Right lobe of liver (tissue), 6 donors: ENCODE measurements around the gene CATSPERD. TPM values are rescaled to one million over a fixed set of nuclear protein-coding genes. Genes with fewer than 3 reads are reported as not detected.

Experiments used
- ATAC-seq, 4 donors: fragments of 200-7000 bp; cut with Tn5 transposase; one replicate each; pipeline ENCODE4 v1.9.1; 2020; ENCODE audit warnings: mild to moderate bottlenecking in 4 of 4, moderate library complexity in 4 of 4
- DNase-seq, 3 donors: peaks; one replicate each; pipeline ENCODE4 v3.0.0-alpha.2; 2020
- H3K27ac ChIP-seq, 3 donors: fragments of 200-600 bp; one replicate each; pipeline ENCODE4 v1.8.0; 2022
- H3K27me3 ChIP-seq, 2 donors: fragments of 200-600 bp; one replicate each; pipeline ENCODE4 v1.8.0; 2022
- H3K36me3 ChIP-seq, 4 donors: fragments of 200-600 bp; sonication (generic) in 1 of 4; one replicate each; pipeline versions ENCODE4 v1.5.1 to v1.8.0; 2017 to 2022; ENCODE audit warnings: control low read depth in 1 of 4
- H3K4me1 ChIP-seq, 4 donors: fragments of 200-600 bp; sonication (generic) in 1 of 4; one replicate each; pipeline versions ENCODE4 v1.5.1 to v1.8.0; 2017 to 2022; ENCODE audit warnings: control low read depth in 1 of 4
- H3K4me3 ChIP-seq, 3 donors: fragments of 200-600 bp; one replicate each; pipeline ENCODE4 v1.8.0; 2022
- H3K9me3 ChIP-seq, 4 donors: fragments of 200-600 bp; sonication (generic) in 1 of 4; one replicate each; pipeline versions ENCODE4 v1.5.1 to v1.8.0; 2017 to 2022; ENCODE audit warnings: control low read depth in 1 of 4
- POLR2A ChIP-seq: fragments of 450-650 bp; IDR thresholded peaks from one replicate; pipeline ENCODE4 v1.6.1; 2017; ENCODE audit warnings: antibody characterized with exemption, mild to moderate bottlenecking
- WGBS: methylation state at CpG from one replicate; pipeline ENCODE4 v1.1.6; 2018; ENCODE audit warnings: low coverage, low lambda C conversion rate; ENCODE audit not compliant: insufficient coverage; ENCODE audit errors: missing lambda C conversion rate; 5-methylcytosine and 5-hydroxymethylcytosine counted together
- intact Hi-C, 2 donors: fragments of 100-400 bp; cut with DNase I; formaldehyde crosslinking; loops; one replicate each; pipeline versions ENCODE4 v1.11.2 to v1.14.1; 2022
- total RNA-seq, 6 experiments: library from RNA; depleted of rRNA in 2 of 6; stranded (reverse); fragments of >200 nt in 2 of 6; fragmentation: NEBNext Ultra II Directional in 3 of 6; extraction: Animal tissue kit (Norgen Biotek cat#: 25700) in 3 of 6; gene quantifications; one replicate each; pipeline versions ENCODE4 v1.1.0 to v1.2.4, GENCODE V29; 2016 to 2023
- TF ChIP-seq, protein P1 (sequence below), 4 donors: fragments of 200-600 bp in 3 of 4; fragments of 450-650 bp in 1 of 4; IDR thresholded peaks; one replicate each; pipeline versions ENCODE4 v1.5.1 to v1.8.0; 2016 to 2022; ENCODE audit warnings: antibody characterized with exemption in 4 of 4, mild to moderate bottlenecking in 2 of 4
- donor health status: DM: no; HTN: yes; CAD: no.
- donor health status: DM: no; HTN: no; CAD: no.
- donor health status: DM: no; HTN: no; CAD: no.
- donor health status: DM: no; HTN: yes; CAD: no.
- donor health status: DM: no; HTN: yes; CAD: no.

The CATSPERD gene
- total RNA-seq, 6 experiments from 2014 or later = not detected

DNA sequence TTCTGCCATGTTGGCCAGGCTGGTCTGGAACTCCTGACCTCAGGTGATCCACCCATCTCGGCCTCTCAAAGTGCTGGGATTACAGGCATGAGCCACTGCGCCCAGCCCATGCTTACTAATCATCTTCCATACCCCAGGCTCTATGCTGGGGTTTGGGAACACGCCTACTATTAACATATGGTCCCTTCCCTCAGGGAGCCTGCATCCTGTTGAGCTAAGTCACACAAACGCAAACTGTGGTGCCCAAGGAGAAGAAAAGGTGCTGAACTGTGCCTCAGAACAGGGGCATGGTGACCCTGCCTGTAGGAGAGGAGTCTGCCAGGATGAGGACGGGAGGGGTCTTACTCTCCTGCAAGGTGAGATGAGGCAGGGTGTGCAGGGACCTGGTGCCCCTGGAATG lies 45.7 kb upstream of the CATSPERD start:
- no peak overlapping the region for H3K27ac ChIP-seq
- H3K4me3 ChIP-seq = no peak overlapping the region
- 100% methylated on average over 3 of the region's 5 CpGs for WGBS
- TF ChIP-seq POLR2A = no peak
- TF ChIP-seq, protein P1, sequence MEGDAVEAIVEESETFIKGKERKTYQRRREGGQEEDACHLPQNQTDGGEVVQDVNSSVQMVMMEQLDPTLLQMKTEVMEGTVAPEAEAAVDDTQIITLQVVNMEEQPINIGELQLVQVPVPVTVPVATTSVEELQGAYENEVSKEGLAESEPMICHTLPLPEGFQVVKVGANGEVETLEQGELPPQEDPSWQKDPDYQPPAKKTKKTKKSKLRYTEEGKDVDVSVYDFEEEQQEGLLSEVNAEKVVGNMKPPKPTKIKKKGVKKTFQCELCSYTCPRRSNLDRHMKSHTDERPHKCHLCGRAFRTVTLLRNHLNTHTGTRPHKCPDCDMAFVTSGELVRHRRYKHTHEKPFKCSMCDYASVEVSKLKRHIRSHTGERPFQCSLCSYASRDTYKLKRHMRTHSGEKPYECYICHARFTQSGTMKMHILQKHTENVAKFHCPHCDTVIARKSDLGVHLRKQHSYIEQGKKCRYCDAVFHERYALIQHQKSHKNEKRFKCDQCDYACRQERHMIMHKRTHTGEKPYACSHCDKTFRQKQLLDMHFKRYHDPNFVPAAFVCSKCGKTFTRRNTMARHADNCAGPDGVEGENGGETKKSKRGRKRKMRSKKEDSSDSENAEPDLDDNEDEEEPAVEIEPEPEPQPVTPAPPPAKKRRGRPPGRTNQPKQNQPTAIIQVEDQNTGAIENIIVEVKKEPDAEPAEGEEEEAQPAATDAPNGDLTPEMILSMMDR (IDR thresholded peaks at IDR 0.05) = no peak
- peaks cover 0 to 5% (median 0%) of the 10 kb centered on the region in 4 donors for H3K4me1 ChIP-seq
- ATAC-seq = no peak
- peaks cover 0 to 6% (median 0%) of the 10 kb centered on the region in 4 donors for H3K36me3 ChIP-seq
- no peak for DNase-seq
- H3K27me3 ChIP-seq = no peaks in the 10 kb centered on the region
- no peaks in the 10 kb centered on the region for H3K9me3 ChIP-seq
- intact Hi-C loops = loop anchor here (5.0 to 10.0 kb wide), 2 partner anchors 47 to 60 kb away; no protein-coding TSS in a partner anchor

DNA sequence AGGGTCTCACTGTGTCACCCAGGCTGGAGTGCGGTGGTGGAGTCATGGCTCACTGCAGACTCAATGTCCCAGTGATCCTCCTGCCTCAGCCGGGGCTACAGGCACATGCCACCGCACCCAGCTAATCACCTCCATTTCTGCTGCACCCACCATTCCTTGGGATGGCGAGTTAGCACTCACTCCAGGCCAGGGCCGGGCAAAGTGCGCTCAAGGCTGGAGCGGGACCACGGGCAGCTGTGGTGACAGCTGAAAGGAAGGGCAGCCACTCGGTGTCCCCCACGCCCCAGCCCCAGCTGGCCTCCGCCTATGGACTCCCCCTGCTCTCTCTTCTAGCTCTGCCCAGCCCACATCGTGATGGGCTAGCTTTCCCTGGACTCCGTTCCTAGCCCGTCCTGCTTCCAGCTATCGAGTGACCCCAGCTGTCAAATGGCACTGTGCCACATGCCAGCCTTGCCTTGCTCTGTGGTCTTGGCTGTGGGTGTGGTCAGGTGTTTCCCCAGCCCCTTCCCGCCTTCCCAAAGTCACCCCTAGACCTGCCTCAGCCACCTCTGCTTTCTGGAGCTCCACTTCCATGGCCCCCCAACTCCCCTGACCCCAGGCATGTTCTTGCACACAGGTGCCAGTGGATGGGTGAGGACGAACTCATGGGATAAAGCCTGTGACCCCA lies 44.2 kb upstream of the CATSPERD start:
- intact Hi-C loops = loop anchor here in 1 of 2 donors (10.0 kb wide), 1 partner anchor 61 kb away; no protein-coding TSS in a partner anchor
- no peak for TF ChIP-seq POLR2A
- TF ChIP-seq, protein P1 (IDR thresholded peaks at IDR 0.05) = no peak
- Histone ChIP-seq H3K4me3 (no peak overlapping the region), H3K27me3 (no peaks in the 10 kb centered on the region), H3K36me3 (no peaks in the 10 kb centered on the region), H3K27ac (no peak overlapping the region), H3K4me1 (peaks cover 0 to 6% (median 0%) of the 10 kb centered on the region in 4 donors), H3K9me3 (no peaks in the 10 kb centered on the region)
- DNase-seq (no peak), ATAC-seq (no peak)
- 73% methylated on average over 3 of the region's 17 CpGs for WGBS

DNA sequence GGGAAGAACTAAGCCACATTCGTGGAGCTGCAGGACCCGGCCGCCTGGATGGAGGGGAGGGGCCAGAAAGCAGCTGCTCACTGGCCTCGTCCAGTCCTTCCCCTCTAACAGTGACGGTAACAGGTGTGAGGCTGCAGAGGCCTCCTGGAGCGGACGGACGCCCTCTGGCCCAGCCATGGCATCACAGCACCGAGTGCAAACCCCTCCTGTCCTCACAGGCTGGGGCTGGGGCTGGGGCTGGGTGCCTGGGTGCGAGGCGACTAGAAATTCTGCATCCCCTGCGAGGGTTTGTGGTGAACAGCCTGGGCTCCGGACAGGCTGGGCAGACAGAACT lies 43.7 kb upstream of the CATSPERD start:
- Histone ChIP-seq H3K4me3 (no peak overlapping the region), H3K27ac (no peak overlapping the region), H3K27me3 (no peaks in the 10 kb centered on the region), H3K4me1 (peaks cover 0 to 6% (median 0%) of the 10 kb centered on the region in 4 donors), H3K9me3 (no peaks in the 10 kb centered on the region), H3K36me3 (no peaks in the 10 kb centered on the region)
- intact Hi-C loops = loop anchor here in 1 of 2 donors (10.0 kb wide), 1 partner anchor 62 kb away; no protein-coding TSS in a partner anchor
- TF ChIP-seq POLR2A = no peak
- TF ChIP-seq, protein P1 (IDR thresholded peaks at IDR 0.05) = no peak
- DNase-seq (no peak), ATAC-seq (no peak)
- 70% methylated on average over 4 of the region's 13 CpGs for WGBS

DNA sequence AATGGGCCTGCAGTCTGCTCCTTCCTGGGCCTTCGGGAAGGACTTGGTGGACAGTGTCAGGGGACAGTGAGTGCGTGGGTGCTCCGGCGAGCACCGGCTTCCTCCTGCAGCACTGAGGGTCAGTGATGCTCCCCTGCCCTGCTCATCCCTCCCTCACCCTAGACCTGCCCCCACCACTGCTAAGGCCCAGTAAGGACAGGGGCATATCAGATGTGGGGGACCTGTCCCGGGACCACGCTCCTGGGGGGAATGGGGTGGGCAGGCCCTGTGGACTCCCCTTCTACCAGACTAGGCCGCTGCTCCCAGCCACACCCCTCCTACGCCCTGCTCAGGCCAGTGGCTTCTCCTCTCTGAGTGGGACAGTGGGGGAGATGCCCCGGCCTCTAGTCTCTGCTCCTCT lies 43.3 kb upstream of the CATSPERD start:
- intact Hi-C loops = loop anchor here in 1 of 2 donors (10.0 kb wide), 1 partner anchor 62 kb away; no protein-coding TSS in a partner anchor
- no peak for DNase-seq

More for the DNA sequence above, 43.3 kb upstream of the CATSPERD start:
- WGBS = 100% methylated on average over 1 of the region's 10 CpGs
- no peaks in the 10 kb centered on the region for H3K9me3 ChIP-seq
- H3K4me3 ChIP-seq = no peak overlapping the region
- ATAC-seq = no peak
- TF ChIP-seq POLR2A = no peak
- TF ChIP-seq, protein P1 (IDR thresholded peaks at IDR 0.05) = no peak
- H3K4me1 ChIP-seq = peaks cover 0 to 6% (median 0%) of the 10 kb centered on the region in 4 donors
- no peaks in the 10 kb centered on the region for H3K27me3 ChIP-seq
- no peaks in the 10 kb centered on the region for H3K36me3 ChIP-seq
- H3K27ac ChIP-seq = no peak overlapping the region
